Neural progenitor cell (in vitro differentiated cells): ENCODE measurements around the gene RNF40. TPM values are rescaled to one million over a fixed set of nuclear protein-coding genes. Genes with fewer than 3 reads are reported as not detected.

ENCODE experiments used
- DNase-seq: peaks from one replicate; pipeline ENCODE4 v3.0.0-alpha.2; 2016; ENCODE audit warnings: low spot score
- H2AFZ ChIP-seq: fragments of 200-600 bp; sonication (generic); replicated peaks from 2 replicates; pipeline ENCODE4 v1.6.1; 2016; ENCODE audit warnings: antibody characterized with exemption
- H3F3A ChIP-seq: fragments of 200-600 bp; sonication (generic); 2 replicates; pipeline ENCODE4 v1.6.1; 2016; ENCODE audit warnings: antibody characterized with exemption, low read depth
- H3K27ac ChIP-seq: fragments of 200-600 bp; sonication (generic); 2 replicates; pipeline ENCODE4 v1.5.1; 2016; ENCODE audit warnings: mild to moderate bottlenecking
- H3K27me3 ChIP-seq: fragments of 200-600 bp; sonication (generic); 2 replicates; pipeline ENCODE4 v1.6.1; 2016; ENCODE audit warnings: mild to moderate bottlenecking, moderate library complexity
- H3K36me3 ChIP-seq: fragments of 200-600 bp; sonication (generic); 2 replicates; pipeline ENCODE4 v1.5.1; 2016
- H3K4me1 ChIP-seq: fragments of 200-600 bp; sonication (generic); 2 replicates; pipeline ENCODE4 v1.6.1; 2016; ENCODE audit warnings: mixed run types
- H3K4me2 ChIP-seq: fragments of 200-600 bp; sonication (generic); 2 replicates; pipeline ENCODE4 v1.6.1; 2016
- H3K4me3 ChIP-seq: fragments of 200-600 bp; sonication (generic); 2 replicates; pipeline ENCODE4 v1.5.1; 2016
- H3K79me2 ChIP-seq: fragments of 200-600 bp; sonication (generic); 2 replicates; pipeline ENCODE4 v1.6.1; 2016; ENCODE audit warnings: low read depth
- H3K9ac ChIP-seq: fragments of 200-600 bp; sonication (generic); 2 replicates; pipeline ENCODE4 v1.6.1; 2016
- H3K9me3 ChIP-seq: fragments of 200-600 bp; sonication (generic); 2 replicates; pipeline ENCODE4 v1.5.1; 2016; ENCODE audit warnings: low read depth
- H4K20me1 ChIP-seq: fragments of 200-600 bp; sonication (generic); 2 replicates; pipeline ENCODE4 v1.6.1; 2016; ENCODE audit warnings: low read depth
- H3K27ac Mint-ChIP-seq: 3 replicates; pipeline ENCODE4 v1.8.0; 2021; ENCODE audit warnings: mixed read lengths
- H3K27me3 Mint-ChIP-seq: 2 replicates; pipeline ENCODE4 v1.8.0; 2022; ENCODE audit warnings: low read depth, mild to moderate bottlenecking, inconsistent platforms, moderate library complexity, mixed read lengths; ENCODE audit not compliant: insufficient read depth
- H3K36me3 Mint-ChIP-seq: 3 replicates; pipeline ENCODE4 v1.8.0; 2021; ENCODE audit warnings: mixed read lengths
- H3K4me1 Mint-ChIP-seq: 3 replicates; pipeline ENCODE4 v1.8.0; 2021; ENCODE audit warnings: mixed read lengths
- H3K4me3 Mint-ChIP-seq: 3 replicates; pipeline ENCODE4 v1.8.0; 2021; ENCODE audit warnings: mild to moderate bottlenecking, moderate library complexity, mixed read lengths
- H3K9me3 Mint-ChIP-seq: 3 replicates; pipeline ENCODE4 v1.8.0; 2020; ENCODE audit warnings: mixed read lengths
- CTCF ChIP-seq: fragments of 200-600 bp; sonication (generic); IDR thresholded peaks from 2 replicates; pipeline ENCODE4 v1.5.1; 2017; ENCODE audit warnings: antibody characterized with exemption, mild to moderate bottlenecking
- EZH2 ChIP-seq: fragments of 200-600 bp; sonication (generic); IDR thresholded peaks from 2 replicates; pipeline ENCODE4 v1.6.1; 2017; ENCODE audit warnings: antibody characterized with exemption, mild to moderate bottlenecking, moderate library complexity
- EZH2phosphoT487 ChIP-seq: fragments of 200-600 bp; sonication (generic); IDR thresholded peaks from 2 replicates; pipeline ENCODE4 v1.6.1; 2017; ENCODE audit warnings: antibody characterized with exemption
- total RNA-seq: library from RNA; depleted of rRNA; stranded (reverse); fragments of >200 nt; gene quantifications from 2 replicates; pipeline ENCODE4 v1.2.3, GENCODE V29; 2015; ENCODE audit warnings: low replicate concordance

The RNF40 gene
- total RNA-seq, 1 donor from 2014 or later: 45.6 TPM

- H3K27ac ChIP-seq: peak overlapping the region; percentile 68
- H3K9me3 Mint-ChIP-seq: no peaks in the 10 kb centered on the region
These were observed 13.3 kb upstream of the RNF40 start for GRCh38 chr16:30748634-30749445.

GRCh38 chr16:30750201-30750600 is 11.9 kb upstream of the RNF40 start:
- no peak overlapping the region for H3K9ac ChIP-seq
- no peak for DNase-seq
- peak overlapping the region; percentile 92 for H3K4me3 Mint-ChIP-seq
- peaks cover 23% of the 10 kb centered on the region for H3K79me2 ChIP-seq
- no peak overlapping the region for H3K27ac Mint-ChIP-seq
- no peak overlapping the region for H3K27ac ChIP-seq
- peaks cover 26% of the 10 kb centered on the region for H3F3A ChIP-seq
- H3K36me3 ChIP-seq: no peaks in the 10 kb centered on the region
- H4K20me1 ChIP-seq: peaks cover 5% of the 10 kb centered on the region
- no peaks in the 10 kb centered on the region for H3K4me1 ChIP-seq
- H3K4me3 ChIP-seq: no peak overlapping the region
- H3K27me3 ChIP-seq: no peaks in the 10 kb centered on the region
- H3K9me3 ChIP-seq: no peaks in the 10 kb centered on the region
- no peak overlapping the region for H3K4me2 ChIP-seq
- H2AFZ ChIP-seq: no peak overlapping the region
- H3K4me1 Mint-ChIP-seq: peaks cover 14% of the 10 kb centered on the region
- H3K36me3 Mint-ChIP-seq: peaks cover 5% of the 10 kb centered on the region
- no peaks in the 10 kb centered on the region for H3K9me3 Mint-ChIP-seq
- TF ChIP-seq CTCF (no peak), EZH2phosphoT487 (no peak), EZH2 (no peak)
- H3K27me3 Mint-ChIP-seq: peaks cover 9% of the 10 kb centered on the region

More at GRCh38 chr16:30748634-30749445, 13.3 kb upstream of the RNF40 start:
- Histone ChIP-seq H3K4me1 (no peaks in the 10 kb centered on the region), H4K20me1 (peaks cover 5% of the 10 kb centered on the region), H2AFZ (no peak overlapping the region), H3K9ac (peak overlapping the region; percentile 46), H3K79me2 (peaks cover 23% of the 10 kb centered on the region), H3F3A (peaks cover 31% of the 10 kb centered on the region), H3K27me3 (no peaks in the 10 kb centered on the region), H3K4me3 (peak overlapping the region; percentile 90), H3K9me3 (no peaks in the 10 kb centered on the region), H3K4me2 (peak overlapping the region; percentile 89), H3K36me3 (no peaks in the 10 kb centered on the region)
- peak; percentile 70 for DNase-seq
- H3K27me3 Mint-ChIP-seq: peaks cover 9% of the 10 kb centered on the region
- peaks cover 14% of the 10 kb centered on the region for H3K4me1 Mint-ChIP-seq
- peak overlapping the region; percentile 92 for H3K4me3 Mint-ChIP-seq
- H3K27ac Mint-ChIP-seq: peak overlapping the region; percentile 91
- no peak for TF ChIP-seq EZH2phosphoT487
- peaks cover 6% of the 10 kb centered on the region for H3K36me3 Mint-ChIP-seq

GRCh38 chr16:30750876-30751465 is 11.2 kb upstream of the RNF40 start:
- H3K27me3 Mint-ChIP-seq: peaks cover 8% of the 10 kb centered on the region
- Histone ChIP-seq H3K9me3 (no peaks in the 10 kb centered on the region), H3K27me3 (no peaks in the 10 kb centered on the region), H3K4me2 (no peak overlapping the region), H4K20me1 (peaks cover 5% of the 10 kb centered on the region), H3K4me3 (no peak overlapping the region), H3K36me3 (no peaks in the 10 kb centered on the region), H3F3A (peaks cover 23% of the 10 kb centered on the region), H3K9ac (no peak overlapping the region), H3K27ac (no peak overlapping the region), H3K79me2 (peaks cover 23% of the 10 kb centered on the region), H3K4me1 (no peaks in the 10 kb centered on the region), H2AFZ (no peak overlapping the region)
- H3K27ac Mint-ChIP-seq: no peak overlapping the region
- no peak for DNase-seq
- no peak overlapping the region for H3K4me3 Mint-ChIP-seq
- TF ChIP-seq CTCF: no peak
- TF ChIP-seq EZH2phosphoT487: no peak
- no peaks in the 10 kb centered on the region for H3K9me3 Mint-ChIP-seq
- peaks cover 8% of the 10 kb centered on the region for H3K36me3 Mint-ChIP-seq
- peaks cover 14% of the 10 kb centered on the region for H3K4me1 Mint-ChIP-seq

GRCh38 chr16:30753596-30753995 is 8.5 kb upstream of the RNF40 start:
- no peak overlapping the region for H3K27ac ChIP-seq
- H3K4me2 ChIP-seq: no peak overlapping the region
- peaks cover 2% of the 10 kb centered on the region for H3F3A ChIP-seq
- H3K9me3 ChIP-seq: no peaks in the 10 kb centered on the region
- no peaks in the 10 kb centered on the region for H3K4me1 ChIP-seq
- H3K27me3 ChIP-seq: no peaks in the 10 kb centered on the region
- peaks cover 5% of the 10 kb centered on the region for H4K20me1 ChIP-seq
- no peak overlapping the region for H3K9ac ChIP-seq
- peaks cover 8% of the 10 kb centered on the region for H3K4me1 Mint-ChIP-seq
- H3K4me3 Mint-ChIP-seq: no peak overlapping the region
- H3K79me2 ChIP-seq: peaks cover 22% of the 10 kb centered on the region
- peaks cover 9% of the 10 kb centered on the region for H3K27me3 Mint-ChIP-seq
- no peak for TF ChIP-seq EZH2
- TF ChIP-seq CTCF: no peak
- no peak overlapping the region for H3K27ac Mint-ChIP-seq
- H3K36me3 ChIP-seq: no peaks in the 10 kb centered on the region
- H2AFZ ChIP-seq: no peak overlapping the region
- no peak overlapping the region for H3K4me3 ChIP-seq
- no peaks in the 10 kb centered on the region for H3K9me3 Mint-ChIP-seq
- peaks cover 7% of the 10 kb centered on the region for H3K36me3 Mint-ChIP-seq
- no peak for DNase-seq
